ENCODE measurements around the gene ARRB1. TPM values are rescaled to one million over a fixed set of nuclear protein-coding genes. Genes with fewer than 3 reads are reported as not detected.
A peak's percentile ranks its signal among the peaks of the same experiment; 100 is the strongest.

ARRB1 gene
- total and polyA plus RNA-seq, 4 donors: 39.8 to 145 (median 55.2) TPM

- no peak for TF ChIP-seq CTCF (IDR thresholded peaks at IDR 0.05; ENCODE audit: control extremely low read depth, extremely low read depth)
- peaks cover under 1 to 50% (median 20%) of the 10 kb centered on the region in 4 donors for H3K36me3 ChIP-seq (ENCODE audit: control insufficient read depth in 4 of 4, insufficient read depth in 4 of 4, low read length in 4 of 4)
- ATAC-seq (ENCODE audit: insufficient read depth, low FRiP score) (no peak), DNase-seq (peak in 1 of 3 donors; percentile 7)
- no peaks in the 10 kb centered on the region for H3K27me3 ChIP-seq (ENCODE audit: control insufficient read depth in 3 of 3, insufficient read depth in 3 of 3, low read length in 2 of 3)
- no peak overlapping the region for H3K4me3 ChIP-seq
- no peaks in the 10 kb centered on the region for H3K4me1 ChIP-seq (ENCODE audit: control insufficient read depth in 5 of 5, insufficient read depth in 5 of 5, low read length in 5 of 5)
- WGBS, 2 donors: 81 to 88% methylated on average over 27 of the region's 27 CpGs
- H3K9me3 ChIP-seq (ENCODE audit: control insufficient read depth in 4 of 4, insufficient read depth in 3 of 4, low read length in 3 of 4): no peaks in the 10 kb centered on the region
- no peak overlapping the region for H3K9ac ChIP-seq (ENCODE audit: insufficient read depth in 1 of 2, low read length in 2 of 2)
- H3K27ac ChIP-seq (ENCODE audit: low read depth in 1 of 2, low read length in 1 of 2): peak overlapping the region in 1 of 2 donors; percentile 20
Measured at GRCh38 chr11:75267171-75267970, 84.1 kb downstream of the ARRB1 start.

- ATAC-seq (ENCODE audit: insufficient read depth, low FRiP score) (no peak), DNase-seq (peak in 1 of 3 donors; percentile 11)
- H3K9me3 ChIP-seq (ENCODE audit: control insufficient read depth in 4 of 4, insufficient read depth in 3 of 4, low read length in 3 of 4): no peaks in the 10 kb centered on the region
- no peak overlapping the region for H3K9ac ChIP-seq (ENCODE audit: insufficient read depth in 1 of 2, low read length in 2 of 2)
- H3K27ac ChIP-seq (ENCODE audit: low read depth in 1 of 2, low read length in 1 of 2): no peak overlapping the region
- H3K27me3 ChIP-seq (ENCODE audit: control insufficient read depth in 3 of 3, insufficient read depth in 3 of 3, low read length in 2 of 3): no peaks in the 10 kb centered on the region
- peaks cover 0 to 39% (median 15%) of the 10 kb centered on the region in 4 donors for H3K36me3 ChIP-seq (ENCODE audit: control insufficient read depth in 4 of 4, insufficient read depth in 4 of 4, low read length in 4 of 4)
- WGBS, 2 donors: 61 to 68% methylated on average over 17 of the region's 17 CpGs
- peaks cover 0 to 2% (median 0%) of the 10 kb centered on the region in 5 donors for H3K4me1 ChIP-seq (ENCODE audit: control insufficient read depth in 5 of 5, insufficient read depth in 5 of 5, low read length in 5 of 5)
- TF ChIP-seq CTCF (IDR thresholded peaks at IDR 0.05; ENCODE audit: control extremely low read depth, extremely low read depth): no peak
- H3K4me3 ChIP-seq: no peak overlapping the region
Measured at GRCh38 chr11:75265851-75266531, 85.5 kb downstream of the ARRB1 start.

GRCh38 chr11:75264971-75265370 lies 86.5 kb downstream of the ARRB1 start:
- DNase-seq: peak in 1 of 3 donors; percentile 11
- H3K36me3 ChIP-seq (ENCODE audit: control insufficient read depth in 4 of 4, insufficient read depth in 4 of 4, low read length in 4 of 4): peaks cover 0 to 36% (median 13%) of the 10 kb centered on the region in 4 donors
- no peak for ATAC-seq (ENCODE audit: insufficient read depth, low FRiP score)
- no peak overlapping the region for H3K9ac ChIP-seq (ENCODE audit: insufficient read depth in 1 of 2, low read length in 2 of 2)
- 85 to 87% methylated on average over 6 of the region's 6 CpGs for WGBS, 2 donors
- H3K27ac ChIP-seq (ENCODE audit: low read depth in 1 of 2, low read length in 1 of 2): no peak overlapping the region
- no peaks in the 10 kb centered on the region for H3K9me3 ChIP-seq (ENCODE audit: control insufficient read depth in 4 of 4, insufficient read depth in 3 of 4, low read length in 3 of 4)
- H3K27me3 ChIP-seq (ENCODE audit: control insufficient read depth in 3 of 3, insufficient read depth in 3 of 3, low read length in 2 of 3): no peaks in the 10 kb centered on the region
- TF ChIP-seq CTCF (IDR thresholded peaks at IDR 0.05; ENCODE audit: control extremely low read depth, extremely low read depth): no peak
- H3K4me1 ChIP-seq (ENCODE audit: control insufficient read depth in 5 of 5, insufficient read depth in 5 of 5, low read length in 5 of 5): peaks cover 0 to 4% (median 0%) of the 10 kb centered on the region in 5 donors
- no peak overlapping the region for H3K4me3 ChIP-seq
